AG09319 (cell line): ENCODE results near the gene CPZ.

Source experiments
- DNase-seq: peaks from one replicate; pipeline ENCODE4 v3.0.0-alpha.2; 2010; ENCODE audit warnings: low read depth; ENCODE audit errors: extremely low read depth
- TF ChIP-seq, protein P1 (sequence below): IDR thresholded peaks from 2 replicates; pipeline ENCODE4 v1.5.1; 2011; ENCODE audit warnings: low read depth, mild to moderate bottlenecking, inconsistent platforms, low read length, moderate library complexity

The CPZ gene

DNA sequence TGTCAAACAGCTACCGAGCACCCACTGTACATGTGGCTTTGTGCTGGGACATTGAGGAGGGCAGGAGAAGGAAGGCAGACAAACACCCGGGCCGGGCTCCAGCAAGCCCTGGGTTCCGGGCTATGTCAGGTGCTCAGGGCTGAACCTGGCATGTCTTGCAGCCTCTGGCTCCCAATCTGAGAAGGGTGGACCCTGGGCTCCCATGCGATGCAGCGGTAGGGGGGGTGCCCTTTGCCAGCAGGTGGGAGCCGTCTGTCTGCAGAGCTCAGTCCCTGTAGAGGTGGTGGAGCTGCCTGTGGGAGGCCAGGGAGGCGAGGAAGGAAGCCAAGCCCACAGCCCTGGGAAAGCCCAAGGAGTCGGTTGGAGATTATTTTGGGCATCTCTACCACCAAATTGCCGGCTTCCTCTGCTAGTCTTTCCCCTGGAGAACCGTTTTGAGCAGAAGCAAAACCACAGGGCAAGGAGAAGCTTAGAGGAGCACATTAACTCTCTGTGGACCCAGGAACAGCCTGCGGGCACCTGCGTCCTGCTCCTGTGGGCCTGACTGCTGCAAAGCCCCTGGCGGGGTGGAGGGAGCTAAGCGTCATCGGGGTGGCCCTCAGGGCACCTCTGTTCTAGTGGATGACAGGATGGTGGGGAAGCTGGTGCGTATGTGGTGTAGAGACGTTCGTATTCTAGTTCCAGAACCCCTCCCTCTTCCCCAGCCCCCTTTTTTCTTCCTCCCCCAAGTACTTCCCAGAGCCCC, 10.3 kb downstream of the CPZ start:
- no peak for DNase-seq
- TF ChIP-seq, protein P1, sequence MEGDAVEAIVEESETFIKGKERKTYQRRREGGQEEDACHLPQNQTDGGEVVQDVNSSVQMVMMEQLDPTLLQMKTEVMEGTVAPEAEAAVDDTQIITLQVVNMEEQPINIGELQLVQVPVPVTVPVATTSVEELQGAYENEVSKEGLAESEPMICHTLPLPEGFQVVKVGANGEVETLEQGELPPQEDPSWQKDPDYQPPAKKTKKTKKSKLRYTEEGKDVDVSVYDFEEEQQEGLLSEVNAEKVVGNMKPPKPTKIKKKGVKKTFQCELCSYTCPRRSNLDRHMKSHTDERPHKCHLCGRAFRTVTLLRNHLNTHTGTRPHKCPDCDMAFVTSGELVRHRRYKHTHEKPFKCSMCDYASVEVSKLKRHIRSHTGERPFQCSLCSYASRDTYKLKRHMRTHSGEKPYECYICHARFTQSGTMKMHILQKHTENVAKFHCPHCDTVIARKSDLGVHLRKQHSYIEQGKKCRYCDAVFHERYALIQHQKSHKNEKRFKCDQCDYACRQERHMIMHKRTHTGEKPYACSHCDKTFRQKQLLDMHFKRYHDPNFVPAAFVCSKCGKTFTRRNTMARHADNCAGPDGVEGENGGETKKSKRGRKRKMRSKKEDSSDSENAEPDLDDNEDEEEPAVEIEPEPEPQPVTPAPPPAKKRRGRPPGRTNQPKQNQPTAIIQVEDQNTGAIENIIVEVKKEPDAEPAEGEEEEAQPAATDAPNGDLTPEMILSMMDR = no peak

DNA sequence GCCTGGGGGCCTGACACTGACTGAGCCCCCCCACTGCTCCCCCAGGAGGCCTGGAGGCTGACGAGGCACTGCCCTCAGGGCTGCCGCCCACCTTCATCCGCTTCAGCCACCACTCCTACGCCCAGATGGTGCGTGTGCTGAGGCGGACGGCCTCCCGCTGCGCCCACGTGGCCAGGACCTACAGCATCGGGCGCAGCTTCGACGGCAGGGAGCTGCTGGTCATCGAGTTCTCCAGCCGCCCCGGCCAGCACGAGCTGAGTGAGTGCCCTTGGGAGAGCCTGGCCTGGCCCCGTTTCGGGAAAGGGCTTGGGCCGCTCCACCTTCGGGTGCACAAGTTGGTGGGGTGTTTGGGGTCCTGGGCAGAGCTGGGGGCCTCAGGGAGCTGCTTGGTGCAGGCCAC, 11.4 kb downstream of the CPZ start:
- TF ChIP-seq, protein P1 = no peak
- no peak for DNase-seq

DNA sequence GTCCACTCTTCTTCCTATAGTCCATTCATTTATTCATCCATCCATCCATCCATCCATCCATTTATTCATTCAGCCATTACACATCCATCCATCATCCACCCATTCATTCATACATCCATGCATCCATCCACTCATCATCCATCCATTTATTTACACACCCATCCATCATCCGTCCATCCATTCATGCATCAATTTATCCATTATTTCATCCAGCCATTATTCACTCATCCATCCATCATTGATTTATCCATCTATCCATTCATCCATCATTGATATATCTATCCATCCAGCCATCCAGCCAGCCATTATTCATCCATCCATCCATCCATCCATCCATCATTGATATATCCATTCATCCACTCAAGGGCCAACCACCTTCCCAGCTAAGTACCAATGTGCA, 12.7 kb downstream of the CPZ start:
- TF ChIP-seq, protein P1 = no peak
- no peak for DNase-seq

DNA sequence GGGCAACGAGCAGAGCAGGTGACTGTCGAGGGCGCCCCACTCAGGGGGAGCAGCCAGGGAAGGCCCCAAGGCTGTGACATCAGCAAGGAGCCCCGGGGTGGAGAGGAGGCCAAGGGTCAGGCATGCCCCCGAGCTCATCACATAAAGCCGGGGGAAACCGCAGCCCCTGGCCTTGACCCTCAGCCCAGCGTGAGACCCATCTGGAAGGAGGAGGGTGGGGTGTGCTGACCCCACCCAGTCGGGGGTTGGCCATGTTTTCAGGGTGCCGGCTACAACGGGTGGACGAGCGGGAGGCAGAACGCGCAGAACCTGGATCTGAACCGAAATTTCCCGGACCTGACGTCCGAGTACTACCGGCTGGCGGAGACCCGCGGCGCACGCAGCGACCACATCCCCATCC, 13.9 kb downstream of the CPZ start:
- TF ChIP-seq, protein P1 = no peak
- no peak for DNase-seq

DNA sequence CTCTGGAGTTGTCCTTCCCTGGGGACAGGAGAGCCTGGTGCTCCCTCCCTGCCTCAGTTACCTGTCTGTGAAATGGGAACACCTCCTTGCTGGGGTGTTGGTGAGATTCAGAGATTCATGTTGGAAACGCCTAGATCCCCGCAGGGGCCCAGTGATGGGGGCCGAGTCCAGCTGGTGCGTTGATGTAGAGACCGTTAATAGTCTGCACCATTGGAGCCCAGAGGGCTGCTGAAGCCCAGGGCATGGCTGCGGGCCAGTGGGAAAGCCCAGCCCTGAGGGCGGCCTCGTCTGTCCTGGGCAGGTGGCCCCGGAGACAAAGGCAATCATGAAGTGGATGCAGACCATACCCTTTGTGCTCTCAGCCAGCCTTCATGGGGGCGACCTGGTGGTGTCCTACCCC, 14.4 kb downstream of the CPZ start:
- no peak for DNase-seq

DNA sequence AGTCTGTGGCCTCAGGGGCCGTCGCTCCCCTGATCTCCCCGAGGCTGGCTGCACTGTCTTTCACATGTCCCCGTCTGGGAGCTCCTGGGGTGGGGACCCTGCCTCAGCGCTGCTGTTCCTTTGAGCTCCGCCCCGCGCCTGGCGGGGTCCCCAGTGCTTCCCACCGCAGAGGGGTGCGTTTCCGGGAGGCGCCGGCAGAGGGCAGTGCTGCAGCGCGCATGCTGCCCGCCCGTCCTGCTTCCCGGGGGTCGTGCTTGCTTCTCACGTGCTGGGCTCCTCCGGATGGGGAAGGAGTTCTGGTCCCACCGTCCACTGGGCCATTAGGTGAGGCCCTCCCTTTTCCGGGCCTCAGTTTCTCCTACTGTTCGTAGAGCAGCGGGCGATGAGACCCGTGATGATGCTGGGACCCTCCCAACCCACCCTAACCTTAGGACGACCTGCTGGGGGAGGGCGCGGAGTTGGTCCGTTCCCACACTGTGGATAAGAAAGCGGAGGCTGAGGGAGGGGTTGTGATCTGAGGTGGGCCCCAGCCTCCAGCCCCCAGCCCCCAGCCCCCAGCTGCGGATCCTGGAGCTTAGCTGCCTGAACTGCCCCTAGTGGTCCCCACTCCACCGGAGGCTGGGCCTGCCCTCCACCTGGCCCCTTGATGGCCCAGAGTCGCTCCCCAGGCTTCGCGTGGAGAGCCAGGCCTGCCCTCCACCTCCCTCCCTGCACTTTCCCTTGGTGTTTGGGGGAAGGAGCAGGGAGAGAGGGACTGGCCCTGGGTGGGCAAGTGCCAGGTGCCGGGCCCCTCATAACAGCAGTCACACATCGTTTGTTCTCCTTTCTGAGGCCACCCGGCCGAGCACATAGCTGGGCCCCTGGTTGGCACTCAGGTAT, 15.3 kb downstream of the CPZ start:
- TF ChIP-seq, protein P1 = peak; percentile 95
- DNase-seq = no peak

More for the DNA sequence above, 14.4 kb downstream of the CPZ start:
- TF ChIP-seq, protein P1 = no peak

DNA sequence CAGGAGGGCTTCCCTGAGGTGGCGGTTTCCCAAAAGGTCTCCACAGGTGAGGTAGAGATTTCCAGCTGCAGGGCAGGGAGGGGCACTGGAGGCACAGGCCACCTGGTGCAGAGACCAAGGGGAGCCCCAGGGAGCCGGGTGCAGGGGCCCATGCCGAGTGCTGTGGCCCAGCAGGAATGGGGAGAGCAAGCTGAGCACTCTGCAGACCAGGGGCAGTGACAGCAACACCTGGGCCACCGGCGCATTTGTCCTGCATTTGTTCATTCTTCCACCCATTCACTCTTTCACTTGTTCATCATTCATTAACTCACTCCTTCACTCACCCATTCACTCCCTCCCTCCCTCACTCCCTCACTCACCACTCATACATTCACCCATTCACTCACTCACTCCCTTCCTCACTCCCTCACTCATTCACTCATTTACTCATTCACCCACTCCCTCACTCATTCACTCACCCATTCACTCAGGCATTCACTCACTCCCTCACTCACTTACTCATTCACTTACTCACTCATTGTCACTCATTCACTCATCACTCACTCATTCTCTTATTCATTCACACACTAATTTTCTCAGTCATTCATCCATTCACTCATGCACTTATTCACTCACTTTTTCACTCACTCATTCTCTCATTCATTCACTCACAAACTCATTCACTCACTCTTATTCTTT, 16.3 kb downstream of the CPZ start:
- DNase-seq = no peak
- TF ChIP-seq, protein P1 = no peak
